ENCODE results near the gene FBXW8.

DNA sequence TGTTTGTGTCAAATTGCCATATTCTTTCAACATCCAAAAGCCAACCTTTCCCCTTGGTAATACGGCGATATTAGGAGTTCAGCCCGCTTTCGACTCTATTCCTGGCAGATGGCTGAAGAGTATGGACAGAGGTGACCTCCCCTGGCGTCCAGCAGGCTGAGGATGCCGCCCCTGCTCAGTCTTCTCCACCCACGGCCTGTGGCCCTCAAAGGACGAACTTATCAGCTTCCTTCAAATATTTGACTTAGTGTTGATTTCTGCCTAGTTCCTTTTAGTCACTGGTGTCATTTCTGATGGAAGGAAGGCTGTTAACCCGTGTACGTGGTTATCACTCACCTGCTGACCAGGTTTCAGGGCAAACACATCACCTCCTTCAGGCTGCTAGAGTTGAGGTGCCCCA is 123.5 kb downstream of the FBXW8 start:
- TF ChIP-seq ARNTL (CRISPR knock-in tag; IDR thresholded peaks at IDR 0.05; ENCODE audit: borderline replicate concordance, low read depth) (no peak), PPARA (CRISPR knock-in tag; IDR thresholded peaks at IDR 0.05; ENCODE audit: borderline replicate concordance) (no peak), RARB (CRISPR knock-in tag; IDR thresholded peaks at IDR 0.05) (no peak), ZFP3 (CRISPR knock-in tag; IDR thresholded peaks at IDR 0.05) (no peak), ZC3H10 (CRISPR knock-in tag; IDR thresholded peaks at IDR 0.05) (no peak), TCF4 (CRISPR knock-in tag; IDR thresholded peaks at IDR 0.05; ENCODE audit: borderline replicate concordance) (no peak), ZNF70 (CRISPR knock-in tag; IDR thresholded peaks at IDR 0.05) (no peak), ESRRG (CRISPR knock-in tag; IDR thresholded peaks at IDR 0.05) (no peak), ZFP30 (CRISPR knock-in tag; IDR thresholded peaks at IDR 0.05) (no peak), CSDC2 (CRISPR knock-in tag; IDR thresholded peaks at IDR 0.05) (no peak), ZNF565 (CRISPR knock-in tag; conservative IDR thresholded peaks at IDR 0.05; ENCODE audit: low read depth) (no peak), BACH2 (CRISPR knock-in tag; IDR thresholded peaks at IDR 0.05; ENCODE audit: borderline replicate concordance) (no peak)
- TF ChIP-seq, protein P1, sequence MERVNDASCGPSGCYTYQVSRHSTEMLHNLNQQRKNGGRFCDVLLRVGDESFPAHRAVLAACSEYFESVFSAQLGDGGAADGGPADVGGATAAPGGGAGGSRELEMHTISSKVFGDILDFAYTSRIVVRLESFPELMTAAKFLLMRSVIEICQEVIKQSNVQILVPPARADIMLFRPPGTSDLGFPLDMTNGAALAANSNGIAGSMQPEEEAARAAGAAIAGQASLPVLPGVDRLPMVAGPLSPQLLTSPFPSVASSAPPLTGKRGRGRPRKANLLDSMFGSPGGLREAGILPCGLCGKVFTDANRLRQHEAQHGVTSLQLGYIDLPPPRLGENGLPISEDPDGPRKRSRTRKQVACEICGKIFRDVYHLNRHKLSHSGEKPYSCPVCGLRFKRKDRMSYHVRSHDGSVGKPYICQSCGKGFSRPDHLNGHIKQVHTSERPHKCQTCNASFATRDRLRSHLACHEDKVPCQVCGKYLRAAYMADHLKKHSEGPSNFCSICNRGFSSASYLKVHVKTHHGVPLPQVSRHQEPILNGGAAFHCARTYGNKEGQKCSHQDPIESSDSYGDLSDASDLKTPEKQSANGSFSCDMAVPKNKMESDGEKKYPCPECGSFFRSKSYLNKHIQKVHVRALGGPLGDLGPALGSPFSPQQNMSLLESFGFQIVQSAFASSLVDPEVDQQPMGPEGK (CRISPR knock-in tag; IDR thresholded peaks at IDR 0.05; ENCODE audit: borderline replicate concordance) = no peak
- TF ChIP-seq, protein P2, sequence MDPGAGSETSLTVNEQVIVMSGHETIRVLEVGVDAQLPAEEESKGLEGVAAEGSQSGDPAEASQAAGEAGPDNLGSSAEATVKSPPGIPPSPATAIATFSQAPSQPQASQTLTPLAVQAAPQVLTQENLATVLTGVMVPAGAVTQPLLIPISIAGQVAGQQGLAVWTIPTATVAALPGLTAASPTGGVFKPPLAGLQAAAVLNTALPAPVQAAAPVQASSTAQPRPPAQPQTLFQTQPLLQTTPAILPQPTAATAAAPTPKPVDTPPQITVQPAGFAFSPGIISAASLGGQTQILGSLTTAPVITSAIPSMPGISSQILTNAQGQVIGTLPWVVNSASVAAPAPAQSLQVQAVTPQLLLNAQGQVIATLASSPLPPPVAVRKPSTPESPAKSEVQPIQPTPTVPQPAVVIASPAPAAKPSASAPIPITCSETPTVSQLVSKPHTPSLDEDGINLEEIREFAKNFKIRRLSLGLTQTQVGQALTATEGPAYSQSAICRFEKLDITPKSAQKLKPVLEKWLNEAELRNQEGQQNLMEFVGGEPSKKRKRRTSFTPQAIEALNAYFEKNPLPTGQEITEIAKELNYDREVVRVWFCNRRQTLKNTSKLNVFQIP (CRISPR knock-in tag; IDR thresholded peaks at IDR 0.05; ENCODE audit: borderline replicate concordance, low read depth) = no peak
